K562 (cell line): ENCODE measurements around the gene GPER1. TPM values are rescaled to one million over a fixed set of nuclear protein-coding genes. Genes with fewer than 3 reads are reported as not detected.
A peak's percentile ranks its signal among the peaks of the same experiment; 100 is the strongest.

Experiments used
- BRD9 ChIP-seq: fragments of 450-650 bp; IDR thresholded peaks from 2 replicates; pipeline ENCODE4 v1.6.1; 2018; ENCODE audit warnings: low read depth; ENCODE audit not compliant: partially characterized antibody
- CAMTA2 ChIP-seq: fragments of 250-450 bp; sonication (Bioruptor Pico); conservative IDR thresholded peaks from 2 replicates; pipeline ENCODE4 v1.5.1; 2022
- CBFA2T2 ChIP-seq: fragments of 450-650 bp; conservative IDR thresholded peaks from 2 replicates; pipeline ENCODE4 v1.6.1; 2017; ENCODE audit warnings: mild to moderate bottlenecking
- CREM ChIP-seq: IDR thresholded peaks from 2 replicates; pipeline ENCODE4 v1.6.1; 2014; ENCODE audit warnings: antibody characterized with exemption, low read depth
- ELF2 ChIP-seq: fragments of 250-450 bp; sonication (Bioruptor Pico); IDR thresholded peaks from 2 replicates; pipeline ENCODE4 v1.5.0; 2021; ENCODE audit warnings: mild to moderate bottlenecking
- EP300 ChIP-seq: IDR thresholded peaks from 2 replicates; pipeline ENCODE4 v1.6.1; 2012; ENCODE audit warnings: low read length, improper control_type of control experiment
- FUS ChIP-seq: fragments of 200-400 bp; formaldehyde crosslinking; optimal IDR thresholded peaks from 2 replicates; pipeline ENCODE3; 2017; ENCODE audit warnings: low read depth, low read length
- GABPB1 ChIP-seq: sonication (generic); formaldehyde crosslinking; IDR thresholded peaks from 2 replicates; pipeline ENCODE4 v1.8.0; 2022; ENCODE audit warnings: mild to moderate bottlenecking, missing genetic modification reagents
- HOMEZ ChIP-seq: fragments of 250-450 bp; sonication (Bioruptor Pico); IDR thresholded peaks from 2 replicates; pipeline ENCODE4 v1.4.0; 2020; ENCODE audit warnings: mild to moderate bottlenecking, moderate library complexity
- JUND ChIP-seq, 2 experiments: IDR thresholded peaks; 2 replicates in 1 of 2; 3 replicates in 1 of 2; pipeline ENCODE4 v1.6.1; 2011; ENCODE audit warnings: borderline replicate concordance in 2 of 2, low read depth in 2 of 2, low read length in 2 of 2, improper control_type of control experiment in 1 of 2, missing biosample characterization in 1 of 2, missing genetic modification characterization in 1 of 2, missing genetic modification reagents in 1 of 2
- MBD1 ChIP-seq: fragments of 250-450 bp; sonication (Bioruptor Pico); IDR thresholded peaks from 2 replicates; pipeline ENCODE4 v1.8.0; 2022; ENCODE audit warnings: inconsistent platforms
- MLX ChIP-seq, 2 experiments: fragments of 450-650 bp in 1 of 2; sonication (generic) in 1 of 2; formaldehyde crosslinking; conservative IDR thresholded peaks; 2 replicates each; pipeline versions ENCODE4 v1.4.0 to v1.8.1; 2020 to 2022; ENCODE audit warnings: mild to moderate bottlenecking in 1 of 2, missing genetic modification reagents in 1 of 2
- MNT ChIP-seq, 2 experiments: fragments of 450-650 bp; conservative IDR thresholded peaks; 2 replicates each; pipeline ENCODE4 v1.6.1; 2017; ENCODE audit warnings: mild to moderate bottlenecking in 2 of 2, moderate library complexity in 2 of 2
- NCOA6 ChIP-seq: fragments of 450-650 bp; IDR thresholded peaks from 2 replicates; pipeline ENCODE4 v1.6.1; 2017; ENCODE audit warnings: mild to moderate bottlenecking
- NELFE ChIP-seq: IDR thresholded peaks from 2 replicates; pipeline ENCODE4 v1.6.1; 2011; ENCODE audit warnings: mild to moderate bottlenecking; ENCODE audit not compliant: insufficient read depth, insufficient read length
- NFIX ChIP-seq: fragments of 250-450 bp; sonication (Bioruptor Pico); IDR thresholded peaks from 2 replicates; pipeline ENCODE4 v1.4.0; 2020; ENCODE audit warnings: low read depth, mild to moderate bottlenecking, moderate library complexity
- NRF1 ChIP-seq, 2 experiments: fragments of 450-650 bp; IDR thresholded peaks in 1 of 2; conservative IDR thresholded peaks in 1 of 2; 2 replicates each; pipeline ENCODE4 v1.6.1; 2014; ENCODE audit warnings: mild to moderate bottlenecking in 2 of 2
- SMARCB1 ChIP-seq: IDR thresholded peaks from 2 replicates; pipeline ENCODE4 v1.6.1; 2011; ENCODE audit warnings: improper control_type of control experiment, low read depth; ENCODE audit not compliant: insufficient read length
- TARDBP ChIP-seq: fragments of 450-650 bp; IDR thresholded peaks from 2 replicates; pipeline ENCODE4 v1.6.1; 2016
- YBX1 ChIP-seq: fragments of 450-650 bp; IDR thresholded peaks from 2 replicates; pipeline ENCODE4 v1.7.1; 2016; ENCODE audit warnings: mild to moderate bottlenecking
- ZNF24 ChIP-seq: fragments of 450-650 bp; IDR thresholded peaks from 2 replicates; pipeline ENCODE4 v1.6.1; 2016
- ZNF282 ChIP-seq: sonication (generic); formaldehyde crosslinking; IDR thresholded peaks from 2 replicates; pipeline ENCODE4 v1.8.1; 2023; ENCODE audit warnings: missing genetic modification reagents
- ZNF324 ChIP-seq: fragments of 250-450 bp; sonication (Bioruptor Pico); IDR thresholded peaks from 2 replicates; pipeline ENCODE4 v1.4.0; 2020; ENCODE audit warnings: mild to moderate bottlenecking
- ZNF431 ChIP-seq: sonication (generic); formaldehyde crosslinking; IDR thresholded peaks from 2 replicates; pipeline ENCODE4 v1.8.0; 2022; ENCODE audit warnings: mild to moderate bottlenecking, missing genetic modification reagents
- polyA plus RNA-seq, 8 experiments: library from polyadenylated mRNA; depleted of rRNA in 4 of 8; stranded (reverse) in 5 of 8; unstranded in 3 of 8; fragments of >200 nt; fragmentation: Nextera tagmentation in 2 of 8; fragmentation: Illumina TruSeq in 1 of 8; extraction: Ambion mirVana in 2 of 8; extraction: Trizol in 1 of 8; gene quantifications; 2 replicates each; pipeline versions ENCODE4 v1.2.1 to v1.2.3, GENCODE V29; 2011 to 2014; ENCODE audit warnings: inconsistent platforms in 1 of 8, missing spikeins in 1 of 8
- total RNA-seq, 7 experiments: library from RNA; depleted of rRNA in 6 of 7; stranded (reverse); fragments of >200 nt in 6 of 7; fragmentation: Illumina TruSeq in 2 of 7; extraction: Trizol in 2 of 7; gene quantifications; 2 replicates each; pipeline versions ENCODE4 v1.2.1 to v1.2.3, GENCODE V29; 2011 to 2021; ENCODE audit warnings: low replicate concordance in 1 of 7

GPER1 gene
- total and polyA plus RNA-seq, 9 of the 15 experiments (the other 6 are each of a cell fraction or from before 2014, with no cell fraction given): 0.04 to 0.09 (median 0.08) TPM; not detected in 6

GRCh38 chr7:1065585-1066241, 22.2 kb upstream of the GPER1 start (continued):
- TF ChIP-seq NELFE (no peak), ZNF431 (CRISPR knock-in tag) (no peak), ZNF24 (no peak), ZNF282 (CRISPR knock-in tag) (no peak), BRD9 (no peak), CREM (peak; percentile 33; the same call in 1 of the 2 replicates), CBFA2T2 (no peak), JUND (IDR thresholded peaks at IDR 0.05; ENCODE audit: borderline replicate concordance, low read depth, low read length) (peak; percentile 37; the same call in 1 of the 2 replicates), JUND (tag; IDR thresholded peaks at IDR 0.05; ENCODE audit: borderline replicate concordance, low read depth, low read length) (no peak), NRF1 (conservative IDR thresholded peaks at IDR 0.05 in 1 of 2, IDR thresholded peaks at IDR 0.05 in 1 of 2) (peak in 1 of 2 experiments; percentile 24; a peak in 1 of 4 replicates), HOMEZ (CRISPR knock-in tag) (no peak), TARDBP (no peak), MBD1 (CRISPR knock-in tag) (0 out of 2 replicates have a peak, but pooled peaks have one; percentile 38), CAMTA2 (CRISPR knock-in tag) (no peak), GABPB1 (CRISPR knock-in tag) (peak; percentile 43; the same call in 1 of the 2 replicates), MNT (conservative IDR thresholded peaks at IDR 0.05) (no peak), FUS (no peak), SMARCB1 (no peak), NFIX (no peak), YBX1 (no peak), EP300 (no peak), ELF2 (CRISPR knock-in tag) (no peak), NCOA6 (no peak), MLX (CRISPR knock-in tag; conservative IDR thresholded peaks at IDR 0.05) (no peak), ZNF324 (CRISPR knock-in tag) (no peak)
